Right cardiac atrium (tissue), 5 donors: ENCODE data around the gene FHL2. TPM values are rescaled to one million over a fixed set of nuclear protein-coding genes. Genes with fewer than 3 reads are reported as not detected.

Experiments used
- ATAC-seq, 2 donors: fragments of 200-7000 bp; cut with Tn5 transposase; one replicate each; pipeline versions ENCODE4 v1.8.0 to v1.9.1; 2020; ENCODE audit warnings: moderate library complexity in 2 of 2, mild to moderate bottlenecking in 1 of 2
- DNase-seq, 3 donors: peaks; one replicate each; pipeline ENCODE4 v3.0.0-alpha.2; 2020
- H3K27ac ChIP-seq: one replicate; pipeline ENCODE4 v1.5.1; 2013; ENCODE audit warnings: mild to moderate bottlenecking, low read length, control low read depth, moderate library complexity
- H3K27me3 ChIP-seq: one replicate; pipeline ENCODE4 v1.6.1; 2013; ENCODE audit not compliant: control insufficient read depth, insufficient read depth
- H3K4me1 ChIP-seq: one replicate; pipeline ENCODE4 v1.6.1; 2013; ENCODE audit warnings: low read length; ENCODE audit not compliant: control insufficient read depth, insufficient read depth
- H3K4me3 ChIP-seq: one replicate; pipeline ENCODE4 v1.5.1; 2013; ENCODE audit warnings: low read length, control low read depth
- H3K9me3 ChIP-seq: one replicate; pipeline ENCODE4 v1.6.1; 2013; ENCODE audit warnings: low read length; ENCODE audit not compliant: control insufficient read depth
- WGBS: extraction: QIAGEN DNeasy Blood & Tissue Kit; methylation state at CpG from one replicate; pipeline ENCODE4 v1.1.7; 2013; 5-methylcytosine and 5-hydroxymethylcytosine counted together
- intact Hi-C, 4 donors: fragments of 100-400 bp; cut with DNase I; formaldehyde crosslinking; loops; one replicate each; pipeline versions ENCODE4 v1.11.0 to v1.14.0; 2022 to 2023
- polyA plus RNA-seq: library from polyadenylated mRNA; stranded (reverse); fragments of 200-250 nt; gene quantifications from one replicate; pipeline ENCODE4 v1.2.3, GENCODE V29; 2013
- total RNA-seq, 4 donors: library from RNA; stranded (reverse); fragmentation: NEBNext Ultra II Directional; extraction: Animal tissue kit (Norgen Biotek cat#: 25700); gene quantifications; one replicate each; pipeline ENCODE4 v1.2.1, GENCODE V29; 2021
- donor health status: healthy with polysubstance abuse.
- donor health status: DM: no; HTN: yes; CAD: no.
- donor health status: DM: no; HTN: no; CAD: no.
- donor health status: DM: no; HTN: yes; CAD: no; lungs with severe emphysema.
- donor health status: DM: yes; HTN: yes; CAD: no.

The FHL2 gene
- total and polyA plus RNA-seq, 5 donors: 410 to 631 (median 457) TPM

- WGBS: 32% methylated on average over 6 of the region's 6 CpGs
- intact Hi-C loops: no loop called here
- Histone ChIP-seq H3K9me3 (no peaks in the 10 kb centered on the region), H3K27ac (peak overlapping the region; percentile 86), H3K4me3 (peak overlapping the region; percentile 85), H3K4me1 (peaks cover 11% of the 10 kb centered on the region), H3K27me3 (no peaks in the 10 kb centered on the region)
- DNase-seq (no peak), ATAC-seq (no peak)
Measured at GRCh38 chr2:105397953-105398335, 907 bp downstream of the FHL2 start.

- H3K4me1 ChIP-seq: peaks cover 11% of the 10 kb centered on the region
- no peak for ATAC-seq
- no peaks in the 10 kb centered on the region for H3K27me3 ChIP-seq
- 69% methylated on average over 13 of the region's 13 CpGs for WGBS
- peak overlapping the region; percentile 70 for H3K27ac ChIP-seq
- intact Hi-C loops: no loop called here
- H3K4me3 ChIP-seq: peak overlapping the region; percentile 85
- no peaks in the 10 kb centered on the region for H3K9me3 ChIP-seq
- no peak for DNase-seq
Measured at GRCh38 chr2:105397025-105397722, 1.7 kb downstream of the FHL2 start.

GRCh38 chr2:105396254-105397024, 2.4 kb downstream of the FHL2 start:
- ATAC-seq (no peak), DNase-seq (peak in 1 of 3 donors; percentile 35)
- H3K27me3 ChIP-seq: no peaks in the 10 kb centered on the region
- WGBS: 81% methylated on average over 12 of the region's 12 CpGs
- peak overlapping the region; percentile 23 for H3K27ac ChIP-seq
- peaks cover 14% of the 10 kb centered on the region for H3K4me1 ChIP-seq
- H3K9me3 ChIP-seq: no peaks in the 10 kb centered on the region
- intact Hi-C loops: no loop called here
- peak overlapping the region; percentile 85 for H3K4me3 ChIP-seq

GRCh38 chr2:105395691-105396090, 3.2 kb downstream of the FHL2 start:
- no peak for ATAC-seq
- intact Hi-C loops: no loop called here
- no peak overlapping the region for H3K4me3 ChIP-seq
- no peaks in the 10 kb centered on the region for H3K27me3 ChIP-seq
- 83% methylated on average over 7 of the region's 7 CpGs for WGBS
- no peaks in the 10 kb centered on the region for H3K9me3 ChIP-seq
- DNase-seq: no peak
- H3K27ac ChIP-seq: peak overlapping the region; percentile 25
- H3K4me1 ChIP-seq: peaks cover 14% of the 10 kb centered on the region

GRCh38 chr2:105394951-105395611, 3.8 kb downstream of the FHL2 start:
- no peak for DNase-seq
- 76% methylated on average over 12 of the region's 12 CpGs for WGBS
- intact Hi-C loops: no loop called here
- no peak overlapping the region for H3K4me3 ChIP-seq
- peak overlapping the region; percentile 2 for H3K27ac ChIP-seq
- no peaks in the 10 kb centered on the region for H3K27me3 ChIP-seq
- no peaks in the 10 kb centered on the region for H3K9me3 ChIP-seq
- H3K4me1 ChIP-seq: peaks cover 14% of the 10 kb centered on the region
- no peak for ATAC-seq

- DNase-seq (peak in 2 of 3 donors; percentile 36 to 74), ATAC-seq (peak; percentile 8 to 53)
- Histone ChIP-seq H3K27me3 (no peaks in the 10 kb centered on the region), H3K27ac (peak overlapping the region; percentile 2), H3K4me3 (no peak overlapping the region), H3K4me1 (peaks cover 11% of the 10 kb centered on the region), H3K9me3 (no peaks in the 10 kb centered on the region)
- 43% methylated on average over 13 of the region's 13 CpGs for WGBS
- intact Hi-C loops: no loop called here
Measured at GRCh38 chr2:105393373-105394055, 5.3 kb downstream of the FHL2 start.

- peaks cover 11% of the 10 kb centered on the region for H3K4me1 ChIP-seq
Measured at GRCh38 chr2:105391763-105392662, 6.8 kb downstream of the FHL2 start.

GRCh38 chr2:105391058-105391627, 7.7 kb downstream of the FHL2 start:
- ATAC-seq (no peak), DNase-seq (no peak)
- WGBS: 92% methylated on average over 5 of the region's 5 CpGs
- Histone ChIP-seq H3K4me3 (no peak overlapping the region), H3K27ac (no peak overlapping the region), H3K9me3 (no peaks in the 10 kb centered on the region), H3K4me1 (peaks cover 10% of the 10 kb centered on the region), H3K27me3 (no peaks in the 10 kb centered on the region)
- intact Hi-C loops: no loop called here

More at GRCh38 chr2:105391763-105392662, 6.8 kb downstream of the FHL2 start:
- H3K4me3 ChIP-seq: no peak overlapping the region
- ATAC-seq (no peak), DNase-seq (no peak)
- intact Hi-C loops: no loop called here
- no peaks in the 10 kb centered on the region for H3K9me3 ChIP-seq
- no peak overlapping the region for H3K27ac ChIP-seq
- 88% methylated on average over 9 of the region's 9 CpGs for WGBS
- no peaks in the 10 kb centered on the region for H3K27me3 ChIP-seq

GRCh38 chr2:105390454-105390853, 8.4 kb downstream of the FHL2 start:
- Histone ChIP-seq H3K9me3 (no peaks in the 10 kb centered on the region), H3K4me1 (peaks cover 9% of the 10 kb centered on the region), H3K27me3 (no peaks in the 10 kb centered on the region), H3K4me3 (no peak overlapping the region), H3K27ac (peak overlapping the region; percentile 8)
- no peak for ATAC-seq
- intact Hi-C loops: no loop called here
- no peak for DNase-seq

GRCh38 chr2:105388971-105389381, 9.9 kb downstream of the FHL2 start:
- H3K4me3 ChIP-seq: no peak overlapping the region

More at GRCh38 chr2:105388971-105389381, 9.9 kb downstream of the FHL2 start:
- H3K4me1 ChIP-seq: peaks cover 9% of the 10 kb centered on the region
- peak; percentile 25 to 36 for ATAC-seq
- no peak overlapping the region for H3K27ac ChIP-seq
- no peak for DNase-seq
- H3K27me3 ChIP-seq: no peaks in the 10 kb centered on the region
- intact Hi-C loops: loop anchor here in 2 of 4 donors (10.0 kb wide), 2 partner anchors 46 to 106 kb away; no protein-coding TSS in a partner anchor
- H3K9me3 ChIP-seq: no peaks in the 10 kb centered on the region
- 15% methylated on average over 8 of the region's 8 CpGs for WGBS
